ENCODE results near the gene LRRC74B. TPM values are rescaled to one million over a fixed set of nuclear protein-coding genes. Genes with fewer than 3 reads are reported as not detected.

Gene LRRC74B
- not detected in 2 replicates for total RNA-seq

- Histone ChIP-seq H3K36me3 (ENCODE audit: control insufficient read depth, insufficient read depth, low read length) (no peaks in the 10 kb centered on the region), H3K4me3 (ENCODE audit: low read depth, low read length) (peak within 1 kb of the TSS; percentile 32), H3K27me3 (ENCODE audit: control insufficient read depth, insufficient read depth, low read length) (no peaks in the 10 kb centered on the region)
- peak; percentile 75 for DNase-seq (ENCODE audit: low read depth)
- FAIRE-seq: no peak
- TF ChIP-seq, protein P1, sequence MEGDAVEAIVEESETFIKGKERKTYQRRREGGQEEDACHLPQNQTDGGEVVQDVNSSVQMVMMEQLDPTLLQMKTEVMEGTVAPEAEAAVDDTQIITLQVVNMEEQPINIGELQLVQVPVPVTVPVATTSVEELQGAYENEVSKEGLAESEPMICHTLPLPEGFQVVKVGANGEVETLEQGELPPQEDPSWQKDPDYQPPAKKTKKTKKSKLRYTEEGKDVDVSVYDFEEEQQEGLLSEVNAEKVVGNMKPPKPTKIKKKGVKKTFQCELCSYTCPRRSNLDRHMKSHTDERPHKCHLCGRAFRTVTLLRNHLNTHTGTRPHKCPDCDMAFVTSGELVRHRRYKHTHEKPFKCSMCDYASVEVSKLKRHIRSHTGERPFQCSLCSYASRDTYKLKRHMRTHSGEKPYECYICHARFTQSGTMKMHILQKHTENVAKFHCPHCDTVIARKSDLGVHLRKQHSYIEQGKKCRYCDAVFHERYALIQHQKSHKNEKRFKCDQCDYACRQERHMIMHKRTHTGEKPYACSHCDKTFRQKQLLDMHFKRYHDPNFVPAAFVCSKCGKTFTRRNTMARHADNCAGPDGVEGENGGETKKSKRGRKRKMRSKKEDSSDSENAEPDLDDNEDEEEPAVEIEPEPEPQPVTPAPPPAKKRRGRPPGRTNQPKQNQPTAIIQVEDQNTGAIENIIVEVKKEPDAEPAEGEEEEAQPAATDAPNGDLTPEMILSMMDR (IDR thresholded peaks at IDR 0.05; ENCODE audit: insufficient read depth, low read length, severe bottlenecking): no peak
These were observed at the start of gene LRRC74B for GRCh38 chr22:21045585-21046294. LRRC74B (plus strand) TSS chr22:21045946; CDS start chr22:21045987, 41 bp downstream.

GRCh38 chr22:20996031-20996410, 49.7 kb upstream of the LRRC74B start:
- H3K4me3 ChIP-seq (ENCODE audit: low read depth, low read length): no peak overlapping the region
- no peak for FAIRE-seq
- TF ChIP-seq, protein P1 (IDR thresholded peaks at IDR 0.05; ENCODE audit: insufficient read depth, low read length, severe bottlenecking): no peak
- no peaks in the 10 kb centered on the region for H3K27me3 ChIP-seq (ENCODE audit: control insufficient read depth, insufficient read depth, low read length)
- H3K36me3 ChIP-seq (ENCODE audit: control insufficient read depth, insufficient read depth, low read length): peaks cover 42% of the 10 kb centered on the region
- DNase-seq (ENCODE audit: low read depth): no peak

DNA sequence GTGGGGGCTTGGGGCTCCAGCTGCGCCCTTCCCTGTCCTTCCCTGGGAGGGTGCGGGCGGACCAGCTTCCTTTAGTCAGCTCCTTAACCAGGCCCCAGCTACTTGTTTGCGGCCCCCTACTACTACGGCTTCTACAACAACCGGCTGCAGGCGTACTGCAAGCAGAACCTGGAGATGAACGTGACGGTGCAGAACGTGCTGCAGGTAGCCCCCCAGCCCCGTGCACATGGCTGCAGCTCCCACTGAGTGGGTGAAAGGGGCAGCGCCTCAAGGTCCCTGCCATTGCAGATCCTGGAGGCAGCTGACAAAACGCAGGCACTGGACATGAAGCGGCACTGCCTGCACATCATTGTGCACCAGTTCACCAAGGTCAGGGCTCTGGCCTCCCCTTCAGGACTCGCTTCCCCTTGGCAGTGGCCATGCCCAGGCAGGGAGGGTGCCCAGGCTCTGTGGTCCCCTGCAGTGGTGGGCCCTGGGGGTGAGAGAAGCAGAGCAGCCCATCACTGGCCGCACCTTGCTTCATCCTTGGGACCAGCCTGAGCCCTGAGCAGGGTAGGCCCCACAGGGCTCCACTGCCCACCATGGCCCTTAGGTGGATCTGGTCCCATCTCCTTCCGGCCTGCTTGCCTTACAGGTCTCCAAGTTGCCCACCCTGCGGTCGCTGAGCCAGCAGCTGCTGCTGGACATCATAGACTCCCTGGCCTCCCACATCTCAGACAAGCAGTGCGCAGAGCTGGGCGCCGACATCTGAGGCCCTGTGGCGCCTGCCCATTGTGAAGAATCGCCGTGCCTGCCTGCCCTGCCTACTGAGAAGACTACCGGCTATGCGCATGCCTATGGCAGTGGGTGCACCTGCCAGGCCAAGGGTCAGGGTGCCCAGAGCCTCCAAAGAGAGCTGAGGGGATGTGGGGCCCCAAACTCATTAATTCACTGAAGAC, 48.9 kb upstream of the LRRC74B start:
- Histone ChIP-seq H3K36me3 (ENCODE audit: control insufficient read depth, insufficient read depth, low read length) (peaks cover 35% of the 10 kb centered on the region), H3K4me3 (ENCODE audit: low read depth, low read length) (no peak overlapping the region), H3K27me3 (ENCODE audit: control insufficient read depth, insufficient read depth, low read length) (no peaks in the 10 kb centered on the region)
- no peak for FAIRE-seq
- no peak for DNase-seq (ENCODE audit: low read depth)
- TF ChIP-seq, protein P1 (IDR thresholded peaks at IDR 0.05; ENCODE audit: insufficient read depth, low read length, severe bottlenecking): no peak

DNA sequence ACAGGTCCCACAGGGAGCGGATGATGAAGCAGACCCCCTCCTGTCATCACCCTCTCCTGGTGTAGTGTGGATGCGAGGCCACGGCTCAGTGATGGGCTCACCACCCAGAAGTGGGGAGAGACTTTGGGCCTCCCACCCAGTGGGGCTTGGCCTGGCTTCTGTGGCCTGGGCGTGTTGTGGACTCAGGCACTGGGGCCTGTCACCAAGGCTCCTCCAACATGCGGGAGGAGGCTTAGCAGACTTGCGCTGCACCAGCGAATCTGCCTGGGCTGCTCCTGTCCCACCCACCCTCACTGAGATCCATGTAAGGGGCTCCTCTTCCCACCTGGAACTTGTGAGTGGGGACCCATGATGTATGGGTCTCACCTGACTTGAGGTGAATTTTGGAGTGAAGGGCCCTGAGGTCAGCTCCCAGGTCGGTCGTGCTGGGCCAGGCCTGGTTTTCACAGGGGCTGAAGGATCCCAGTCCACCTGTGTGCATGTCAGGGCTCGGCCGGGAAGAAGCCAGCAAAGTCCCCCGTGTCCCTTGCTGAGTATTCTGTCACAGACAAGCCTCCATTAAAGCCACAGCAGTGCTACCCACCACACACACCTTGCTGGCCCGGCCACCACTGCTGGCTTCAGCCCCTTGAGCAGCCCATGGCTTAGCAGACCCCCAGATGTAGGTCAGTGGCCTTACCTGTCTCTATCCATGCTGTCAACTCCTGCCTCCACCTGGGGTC, 48.0 kb upstream of the LRRC74B start:
- H3K4me3 ChIP-seq (ENCODE audit: low read depth, low read length): no peak overlapping the region
- TF ChIP-seq, protein P1 (IDR thresholded peaks at IDR 0.05; ENCODE audit: insufficient read depth, low read length, severe bottlenecking): no peak
- DNase-seq (ENCODE audit: low read depth) (no peak), FAIRE-seq (no peak)
- no peaks in the 10 kb centered on the region for H3K27me3 ChIP-seq (ENCODE audit: control insufficient read depth, insufficient read depth, low read length)
- peaks cover 27% of the 10 kb centered on the region for H3K36me3 ChIP-seq (ENCODE audit: control insufficient read depth, insufficient read depth, low read length)

DNA sequence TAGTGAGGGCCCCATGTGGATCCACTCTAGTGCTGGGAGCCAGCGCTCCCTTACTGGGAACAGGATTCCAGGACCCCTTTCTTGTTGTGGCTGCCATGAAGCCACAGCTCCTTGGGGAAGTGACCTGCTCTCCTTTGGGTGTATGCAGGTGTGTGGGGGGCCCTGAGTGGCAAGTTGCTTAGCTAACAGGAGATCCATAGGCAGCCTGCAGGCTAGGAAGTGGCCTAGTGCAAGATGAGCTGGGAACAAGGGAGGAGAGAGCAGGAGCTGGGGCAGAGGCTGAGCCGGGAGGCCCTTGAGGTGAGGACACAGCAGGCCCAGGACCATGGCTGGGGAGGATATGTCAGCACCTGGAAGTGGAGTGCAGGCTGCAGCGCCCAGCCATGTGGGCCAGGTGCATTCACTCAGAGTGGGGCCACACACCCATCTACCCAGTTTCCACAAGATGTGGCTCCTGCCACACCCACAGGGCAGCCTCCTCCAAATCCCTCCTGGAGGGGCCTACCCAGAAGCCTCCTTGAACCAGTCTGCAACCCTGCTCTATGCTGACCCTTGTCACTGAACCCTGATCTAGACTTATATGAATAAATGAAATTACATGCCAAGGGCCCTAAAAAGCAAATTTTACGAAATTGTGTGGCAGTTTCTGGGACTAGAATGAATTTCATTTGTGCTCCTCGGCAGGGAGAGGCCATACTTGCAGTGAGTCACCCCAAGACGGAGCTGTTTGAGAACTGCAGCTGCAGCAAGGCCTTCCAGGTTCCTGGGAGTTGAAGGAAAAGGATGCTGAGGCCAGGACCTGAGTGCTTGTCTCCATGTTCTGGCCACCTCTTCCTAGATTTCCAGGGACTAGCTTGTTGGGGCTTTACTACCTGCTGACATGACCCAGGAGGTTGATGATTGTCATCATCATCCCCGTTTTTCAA, 47.1 kb upstream of the LRRC74B start:
- Histone ChIP-seq H3K27me3 (ENCODE audit: control insufficient read depth, insufficient read depth, low read length) (no peaks in the 10 kb centered on the region), H3K36me3 (ENCODE audit: control insufficient read depth, insufficient read depth, low read length) (peaks cover 19% of the 10 kb centered on the region), H3K4me3 (ENCODE audit: low read depth, low read length) (no peak overlapping the region)
- DNase-seq (ENCODE audit: low read depth) (no peak), FAIRE-seq (peak; percentile 50)
- TF ChIP-seq, protein P1 (IDR thresholded peaks at IDR 0.05; ENCODE audit: insufficient read depth, low read length, severe bottlenecking): no peak

Data from bronchial epithelial cell (primary cell).